Natural killer cell (primary cell): ENCODE measurements around the gene ASCC3. TPM values are rescaled to one million over a fixed set of nuclear protein-coding genes. Genes with fewer than 3 reads are reported as not detected.

Source experiments
- ATAC-seq, 3 donors: fragments of 150-1000 bp in 2 of 3; fragments of 200-7000 bp in 1 of 3; cut with Tn5 transposase; 1 replicate in 1 of 3; 2 replicates in 2 of 3; pipeline ENCODE4 v1.10.0; 2021; ENCODE audit warnings: mild to moderate bottlenecking in 2 of 3, moderate library complexity in 2 of 3
- DNase-seq, 2 donors: peaks; one replicate each; pipeline versions ENCODE4 v3.0.0 to v3.0.0-alpha.2; 2013 to 2021; ENCODE audit warnings: mixed read lengths in 1 of 2
- H3K27ac ChIP-seq: one replicate; pipeline ENCODE4 v1.5.1; 2013; ENCODE audit warnings: mild to moderate bottlenecking, low read length
- H3K27me3 ChIP-seq: one replicate; pipeline ENCODE4 v1.6.1; 2013; ENCODE audit warnings: low read length; ENCODE audit not compliant: control insufficient read depth, insufficient read depth
- H3K36me3 ChIP-seq: one replicate; pipeline ENCODE4 v1.6.1; 2013; ENCODE audit warnings: low read length; ENCODE audit not compliant: control insufficient read depth, insufficient read depth
- H3K4me1 ChIP-seq: one replicate; pipeline ENCODE4 v1.6.1; 2013; ENCODE audit warnings: low read length; ENCODE audit not compliant: control insufficient read depth, insufficient read depth
- H3K4me3 ChIP-seq: one replicate; pipeline ENCODE4 v1.5.1; 2013; ENCODE audit warnings: low read length
- H3K9me3 ChIP-seq: one replicate; pipeline ENCODE4 v1.6.1; 2013; ENCODE audit warnings: low read length; ENCODE audit not compliant: control insufficient read depth, insufficient read depth
- H3K27ac Mint-ChIP-seq, 2 donors: one replicate each; pipeline ENCODE4 v1.8.0; 2022; ENCODE audit warnings: mild to moderate bottlenecking in 2 of 2, mixed read lengths in 2 of 2, moderate library complexity in 1 of 2
- H3K27me3 Mint-ChIP-seq, 2 donors: one replicate each; pipeline ENCODE4 v1.8.0; 2022; ENCODE audit warnings: low read depth in 2 of 2, mixed read lengths in 2 of 2
- H3K36me3 Mint-ChIP-seq: one replicate; pipeline ENCODE4 v1.8.0; 2022; ENCODE audit warnings: mixed read lengths
- H3K4me1 Mint-ChIP-seq, 2 donors: one replicate each; pipeline ENCODE4 v1.8.0; 2022; ENCODE audit warnings: mixed read lengths in 2 of 2
- H3K4me3 Mint-ChIP-seq: one replicate; pipeline ENCODE4 v1.8.0; 2022; ENCODE audit warnings: mild to moderate bottlenecking, moderate library complexity, mixed read lengths
- H3K9me3 Mint-ChIP-seq, 2 donors: one replicate each; pipeline ENCODE4 v1.8.0; 2022; ENCODE audit warnings: mixed read lengths in 2 of 2
- whole genome bisulfite sequencing: methylation state at CpG from one replicate; pipeline ENCODE4 v1.1.7; 2013; ENCODE audit warnings: missing lambda C conversion rate; ENCODE audit not compliant: insufficient coverage; 5-methylcytosine and 5-hydroxymethylcytosine counted together
- intact Hi-C: fragments of 100-400 bp; cut with micrococcal nuclease; formaldehyde crosslinking; loops from one replicate; pipeline ENCODE4 v1.14.2; 2022
- total RNA-seq, 4 donors: library from RNA; stranded (reverse); fragments of 120-200 nt in 1 of 4; gene quantifications; one replicate each; pipeline versions ENCODE4 v1.2.3 to v1.2.4, GENCODE V29; 2013 to 2022
- TF ChIP-seq, protein P1 (sequence below): fragments of 200-600 bp; IDR thresholded peaks from one replicate; pipeline ENCODE4 v1.8.0; 2022; ENCODE audit warnings: antibody characterized with exemption

ASCC3 gene
- total RNA-seq, 3 donors from 2014 or later (not counting 1 experiment from before 2014, with no cell fraction given) = 42.3 to 50.0 (median 44.1) TPM

DNA sequence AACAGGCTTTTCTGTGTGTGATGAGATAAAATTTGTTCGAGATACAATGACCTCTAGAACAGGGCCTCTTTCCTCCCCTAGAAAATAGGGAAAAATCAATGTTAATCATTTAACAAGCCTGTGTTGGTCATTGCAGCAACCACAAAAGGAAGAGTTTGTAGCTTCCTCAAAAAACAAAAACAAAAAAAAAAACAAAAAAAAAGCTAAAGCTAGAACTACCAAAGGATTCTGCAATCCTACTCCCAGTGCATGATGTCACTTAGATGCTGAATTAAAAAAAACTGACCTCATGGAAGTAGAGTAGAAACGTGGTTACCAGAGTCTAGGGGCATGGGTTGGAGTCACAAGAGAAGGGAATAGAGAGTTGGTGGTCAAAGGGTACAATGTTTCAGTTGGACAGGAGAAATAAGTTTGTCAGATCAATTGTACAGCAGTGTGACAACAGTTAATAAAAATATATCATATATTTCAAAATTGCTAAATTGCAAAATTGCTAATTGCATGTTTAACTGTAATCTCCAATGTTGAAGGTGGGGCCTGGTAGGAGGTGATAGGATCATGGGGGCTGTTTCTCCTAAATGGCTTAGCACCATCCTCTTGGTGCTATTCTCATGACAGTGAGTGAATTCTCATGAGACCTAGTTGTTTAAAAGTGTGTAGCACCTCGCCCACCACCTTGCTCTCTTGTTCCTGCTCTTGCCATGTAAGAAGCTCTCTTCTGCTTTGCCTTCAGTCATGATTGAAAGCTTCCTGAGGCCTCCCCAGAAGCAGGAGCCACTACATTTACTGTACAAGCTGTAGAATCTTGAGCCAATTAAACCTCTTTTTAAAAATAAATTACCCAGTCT is 253.0 kb downstream of the ASCC3 start:
- 96% methylated on average over 2 of the region's 3 CpGs for WGBS
- no peaks in the 10 kb centered on the region for H3K27me3 Mint-ChIP-seq
- peaks cover 8% of the 10 kb centered on the region for H3K36me3 Mint-ChIP-seq
- TF ChIP-seq, protein P1, sequence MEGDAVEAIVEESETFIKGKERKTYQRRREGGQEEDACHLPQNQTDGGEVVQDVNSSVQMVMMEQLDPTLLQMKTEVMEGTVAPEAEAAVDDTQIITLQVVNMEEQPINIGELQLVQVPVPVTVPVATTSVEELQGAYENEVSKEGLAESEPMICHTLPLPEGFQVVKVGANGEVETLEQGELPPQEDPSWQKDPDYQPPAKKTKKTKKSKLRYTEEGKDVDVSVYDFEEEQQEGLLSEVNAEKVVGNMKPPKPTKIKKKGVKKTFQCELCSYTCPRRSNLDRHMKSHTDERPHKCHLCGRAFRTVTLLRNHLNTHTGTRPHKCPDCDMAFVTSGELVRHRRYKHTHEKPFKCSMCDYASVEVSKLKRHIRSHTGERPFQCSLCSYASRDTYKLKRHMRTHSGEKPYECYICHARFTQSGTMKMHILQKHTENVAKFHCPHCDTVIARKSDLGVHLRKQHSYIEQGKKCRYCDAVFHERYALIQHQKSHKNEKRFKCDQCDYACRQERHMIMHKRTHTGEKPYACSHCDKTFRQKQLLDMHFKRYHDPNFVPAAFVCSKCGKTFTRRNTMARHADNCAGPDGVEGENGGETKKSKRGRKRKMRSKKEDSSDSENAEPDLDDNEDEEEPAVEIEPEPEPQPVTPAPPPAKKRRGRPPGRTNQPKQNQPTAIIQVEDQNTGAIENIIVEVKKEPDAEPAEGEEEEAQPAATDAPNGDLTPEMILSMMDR = no peak
- no peaks in the 10 kb centered on the region for H3K4me1 Mint-ChIP-seq
- H3K4me3 Mint-ChIP-seq = no peak overlapping the region
- peaks cover 15% of the 10 kb centered on the region for H3K36me3 ChIP-seq
- intact Hi-C loops = no loop called here
- no peaks in the 10 kb centered on the region for H3K27me3 ChIP-seq
- no peak overlapping the region for H3K27ac ChIP-seq
- no peaks in the 10 kb centered on the region for H3K9me3 ChIP-seq
- DNase-seq (no peak), ATAC-seq (no peak)
- H3K4me1 ChIP-seq = no peaks in the 10 kb centered on the region
- H3K9me3 Mint-ChIP-seq = no peaks in the 10 kb centered on the region
- no peak overlapping the region for H3K4me3 ChIP-seq
- H3K27ac Mint-ChIP-seq = no peak overlapping the region

DNA sequence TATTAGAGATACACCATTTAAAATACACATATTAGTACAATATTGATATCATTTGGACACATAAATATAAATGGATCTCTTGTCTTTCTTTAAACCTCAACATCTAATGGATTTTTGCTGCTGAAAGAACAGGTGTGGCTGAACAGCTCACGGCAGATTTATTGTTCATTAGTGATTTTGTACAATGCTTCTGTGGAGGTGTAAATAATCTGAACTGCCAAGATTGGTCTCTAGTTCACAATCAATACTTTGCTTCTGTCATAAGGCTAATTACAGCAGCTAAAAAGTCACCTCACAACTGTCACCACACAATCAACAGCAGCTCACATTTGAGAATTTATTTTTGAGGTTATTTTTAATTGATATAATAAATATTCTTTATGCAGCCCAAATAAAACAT is 254.4 kb downstream of the ASCC3 start:
- Histone ChIP-seq H3K27ac (no peak overlapping the region), H3K4me1 (no peaks in the 10 kb centered on the region), H3K9me3 (no peaks in the 10 kb centered on the region), H3K4me3 (no peak overlapping the region), H3K27me3 (no peaks in the 10 kb centered on the region), H3K36me3 (peaks cover 15% of the 10 kb centered on the region)
- H3K4me1 Mint-ChIP-seq = no peaks in the 10 kb centered on the region
- H3K27me3 Mint-ChIP-seq = no peaks in the 10 kb centered on the region
- TF ChIP-seq, protein P1 = no peak
- intact Hi-C loops = no loop called here
- no peaks in the 10 kb centered on the region for H3K9me3 Mint-ChIP-seq
- no peak for DNase-seq
- no peak for ATAC-seq
- peaks cover 8% of the 10 kb centered on the region for H3K36me3 Mint-ChIP-seq
- H3K4me3 Mint-ChIP-seq = no peak overlapping the region
- no peak overlapping the region for H3K27ac Mint-ChIP-seq
- WGBS = no CpG with 5 or more reads among the region's 1 CpG

DNA sequence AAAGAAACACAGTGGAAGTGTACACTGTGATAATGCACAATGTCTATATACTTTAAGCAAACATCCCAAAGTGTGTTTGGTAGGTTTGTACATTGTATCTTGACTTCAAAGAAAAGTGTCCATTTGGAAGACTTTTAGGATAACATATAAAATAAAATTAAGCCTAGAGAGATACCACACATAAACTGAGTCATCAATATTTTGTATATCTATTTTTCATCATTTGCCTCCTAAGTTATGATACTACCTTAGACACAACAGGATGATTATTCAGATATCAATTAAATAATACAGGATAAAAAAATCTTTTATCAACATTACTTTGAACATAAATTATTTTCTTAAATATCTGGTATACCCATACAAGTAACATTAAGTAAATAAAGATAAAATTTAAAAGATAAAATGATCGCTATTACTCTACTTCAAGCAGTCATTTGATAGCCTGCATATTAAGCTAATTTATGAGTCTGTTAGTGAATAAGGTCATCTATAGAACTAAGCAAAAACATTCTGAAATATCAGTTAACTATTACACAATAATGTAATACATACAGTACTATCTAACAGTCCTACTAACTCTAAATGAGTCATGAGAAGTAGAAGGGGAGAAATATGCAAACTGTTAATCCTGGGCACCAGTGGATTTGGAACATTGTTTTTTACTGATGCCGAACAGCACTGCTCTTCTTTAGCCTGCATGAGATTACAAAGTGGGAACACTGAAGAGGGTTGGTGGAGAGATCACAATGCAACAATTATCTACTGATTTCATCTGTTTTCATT is 258.0 kb downstream of the ASCC3 start:
- Histone ChIP-seq H3K27me3 (no peaks in the 10 kb centered on the region), H3K9me3 (no peaks in the 10 kb centered on the region), H3K27ac (no peak overlapping the region), H3K4me1 (no peaks in the 10 kb centered on the region), H3K4me3 (no peak overlapping the region), H3K36me3 (peaks cover 19% of the 10 kb centered on the region)
- TF ChIP-seq, protein P1 = no peak
- intact Hi-C loops = no loop called here
- H3K27ac Mint-ChIP-seq = no peak overlapping the region
- H3K27me3 Mint-ChIP-seq = no peaks in the 10 kb centered on the region
- peaks cover 0 to 5% of the 10 kb centered on the region in 2 donors for H3K9me3 Mint-ChIP-seq
- H3K4me1 Mint-ChIP-seq = no peaks in the 10 kb centered on the region
- 91% methylated on average over 1 of the region's 2 CpGs for WGBS
- ATAC-seq = no peak
- DNase-seq = no peak
- no peak overlapping the region for H3K4me3 Mint-ChIP-seq
- H3K36me3 Mint-ChIP-seq = peaks cover 8% of the 10 kb centered on the region
